Muscle of leg (tissue), 11 donors: ENCODE data around the gene KHDC1L. TPM values are rescaled to one million over a fixed set of nuclear protein-coding genes. Genes with fewer than 3 reads are reported as not detected.
A peak's percentile ranks its signal among the peaks of the same experiment; 100 is the strongest.
"Not testable (repeated sequence)": the region's sequence is repeated elsewhere in the genome, so short reads cannot be mapped to it uniquely, and the experiment has no call there.

Experiments
- DNase-seq: peaks from one replicate; pipeline ENCODE4 v3.0.0; 2013
- H3K27ac ChIP-seq: one replicate; pipeline ENCODE4 v1.5.1; 2013; ENCODE audit warnings: mild to moderate bottlenecking, low read length, control low read depth
- H3K27me3 ChIP-seq: one replicate; pipeline ENCODE4 v1.6.1; 2013; ENCODE audit warnings: low read length; ENCODE audit not compliant: control insufficient read depth, insufficient read depth
- H3K36me3 ChIP-seq: one replicate; pipeline ENCODE4 v1.6.1; 2013; ENCODE audit warnings: low read length; ENCODE audit not compliant: control insufficient read depth, insufficient read depth
- H3K4me1 ChIP-seq: one replicate; pipeline ENCODE4 v1.6.1; 2013; ENCODE audit warnings: low read length; ENCODE audit not compliant: control insufficient read depth, insufficient read depth
- H3K4me3 ChIP-seq: one replicate; pipeline ENCODE4 v1.5.1; 2013; ENCODE audit warnings: low read length, control low read depth
- H3K9me3 ChIP-seq: replicated peaks from 2 replicates; pipeline ENCODE4 v1.6.1; 2013; ENCODE audit warnings: low read depth, low read length; ENCODE audit not compliant: control insufficient read depth
- WGBS: methylation state at CpG from one replicate; pipeline ENCODE4 v1.1.5; 2013; ENCODE audit warnings: missing lambda C conversion rate; ENCODE audit not compliant: insufficient coverage; 5-methylcytosine and 5-hydroxymethylcytosine counted together
- polyA plus RNA-seq, 8 donors: library from polyadenylated mRNA; unstranded; fragments of 120-200 nt; gene quantifications; one replicate each; pipeline versions ENCODE4 v1.2.1 to v1.2.3, GENCODE V29; 2013; ENCODE audit warnings: inconsistent platforms in 1 of 8, low replicate concordance in 1 of 8; ENCODE audit not compliant: insufficient read length in 8 of 8, insufficient read depth in 1 of 8
- total RNA-seq: library from RNA; stranded (reverse); fragments of 120-200 nt; gene quantifications from one replicate; pipeline ENCODE4 v1.2.4, GENCODE V29; 2013

The KHDC1L gene
- total and polyA plus RNA-seq, 9 donors: 0.13 to 0.87 (median 0.37) TPM; not detected in 3

- H3K4me3 ChIP-seq: no peak overlapping the region
- no peaks in the 10 kb centered on the region for H3K36me3 ChIP-seq
- H3K9me3 ChIP-seq: no peaks in the 10 kb centered on the region
- DNase-seq: no peak
- 67% methylated on average over 7 of the region's 9 CpGs for WGBS
- H3K27ac ChIP-seq: no peak overlapping the region
- no peaks in the 10 kb centered on the region for H3K4me1 ChIP-seq
- no peaks in the 10 kb centered on the region for H3K27me3 ChIP-seq
Measured at GRCh38 chr6:73209117-73209516, 16.2 kb downstream of the KHDC1L start.

DNA sequence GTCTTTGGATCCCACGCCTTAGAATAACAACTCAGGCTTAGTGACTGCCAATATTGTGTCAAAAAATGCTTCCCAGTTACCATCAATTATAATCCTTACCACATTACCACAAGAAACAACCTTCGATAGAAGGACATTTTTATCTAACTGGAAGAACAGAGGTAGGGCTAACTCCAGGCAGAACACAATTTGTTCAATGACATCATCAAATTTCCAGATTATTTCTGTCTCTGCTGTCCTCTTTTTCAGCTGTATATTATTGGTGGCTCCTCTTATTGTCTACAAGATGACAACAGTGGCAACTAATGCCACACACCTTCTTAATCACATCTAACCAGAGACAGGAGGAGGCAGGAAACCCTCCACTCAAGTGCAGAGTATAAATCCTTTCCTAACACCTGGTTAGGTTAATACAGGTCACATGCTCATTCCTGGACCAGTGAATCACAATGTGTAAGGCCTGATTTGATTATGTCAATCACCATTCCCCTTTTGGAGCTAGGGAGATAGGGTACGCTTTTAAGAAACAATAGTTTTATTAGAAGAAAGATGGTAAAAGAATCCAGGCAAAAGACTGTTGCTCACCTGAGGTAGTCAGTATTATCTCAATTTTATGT lies 18.0 kb downstream of the KHDC1L start:
- no peak for DNase-seq
- H3K27ac ChIP-seq: no peak overlapping the region
- 70% methylated on average over 1 of the region's 3 CpGs for WGBS
- no peaks in the 10 kb centered on the region for H3K4me1 ChIP-seq
- H3K9me3 ChIP-seq: no peaks in the 10 kb centered on the region
- H3K27me3 ChIP-seq: no peaks in the 10 kb centered on the region
- H3K4me3 ChIP-seq: no peak overlapping the region
- no peaks in the 10 kb centered on the region for H3K36me3 ChIP-seq

DNA sequence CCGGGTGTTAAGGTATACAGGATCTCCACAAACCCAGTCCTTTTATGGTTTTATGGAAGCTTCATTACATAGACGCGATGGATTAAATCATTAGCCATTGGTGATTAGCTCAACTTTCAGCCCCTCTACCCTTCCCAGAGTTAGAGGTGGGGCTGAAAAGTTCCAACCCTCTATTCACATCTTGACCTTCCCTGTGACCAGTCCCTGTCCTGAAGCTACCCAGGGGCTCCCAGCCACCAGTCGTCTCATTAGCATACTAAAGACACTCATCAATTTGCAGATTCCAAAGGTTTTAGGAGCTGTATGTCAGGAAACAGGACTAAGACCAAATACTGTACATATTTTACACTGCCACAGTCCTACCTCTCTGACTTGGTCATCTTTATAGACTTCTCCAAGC lies 21.0 kb downstream of the KHDC1L start:
- no peaks in the 10 kb centered on the region for H3K4me1 ChIP-seq
- no peaks in the 10 kb centered on the region for H3K9me3 ChIP-seq
- H3K27ac ChIP-seq: no peak overlapping the region
- H3K4me3 ChIP-seq: no peak overlapping the region
- WGBS: 68% methylated on average over 3 of the region's 4 CpGs
- DNase-seq: no peak
- H3K36me3 ChIP-seq: no peaks in the 10 kb centered on the region
- no peaks in the 10 kb centered on the region for H3K27me3 ChIP-seq

GRCh38 chr6:73203098-73203497 lies 22.2 kb downstream of the KHDC1L start:
- Histone ChIP-seq H3K4me3 (no peak overlapping the region), H3K4me1 (no peaks in the 10 kb centered on the region), H3K9me3 (no peaks in the 10 kb centered on the region), H3K27me3 (no peaks in the 10 kb centered on the region), H3K36me3 (no peaks in the 10 kb centered on the region), H3K27ac (no peak overlapping the region)
- DNase-seq: no peak
- WGBS: no CpG with 5 or more reads among the region's 1 CpG

- H3K4me1 ChIP-seq: no peaks in the 10 kb centered on the region
- H3K9me3 ChIP-seq: no peaks in the 10 kb centered on the region
- no peaks in the 10 kb centered on the region for H3K36me3 ChIP-seq
- H3K4me3 ChIP-seq: no peak overlapping the region
- no peak overlapping the region for H3K27ac ChIP-seq
- no peak for DNase-seq
- no peaks in the 10 kb centered on the region for H3K27me3 ChIP-seq
- 76% methylated on average over 4 of the region's 4 CpGs for WGBS
Measured at GRCh38 chr6:73200735-73201134, 24.6 kb downstream of the KHDC1L start.

- no CpG with 5 or more reads among the region's 3 CpGs for WGBS
- no peaks in the 10 kb centered on the region for H3K4me1 ChIP-seq
- H3K27me3 ChIP-seq: no peaks in the 10 kb centered on the region
- no peak for DNase-seq
- H3K27ac ChIP-seq: no peak overlapping the region
- no peaks in the 10 kb centered on the region for H3K36me3 ChIP-seq
- H3K4me3 ChIP-seq: no peak overlapping the region
- no peaks in the 10 kb centered on the region for H3K9me3 ChIP-seq
Measured at GRCh38 chr6:73200247-73200646, 25.0 kb downstream of the KHDC1L start.

- Histone ChIP-seq H3K4me1 (no peaks in the 10 kb centered on the region), H3K9me3 (no peaks in the 10 kb centered on the region), H3K36me3 (no peaks in the 10 kb centered on the region), H3K27me3 (no peaks in the 10 kb centered on the region), H3K4me3 (no peak overlapping the region), H3K27ac (no peak overlapping the region)
- DNase-seq: no peak
- WGBS: 91% methylated on average over 7 of the region's 7 CpGs
Measured at GRCh38 chr6:73194744-73195143, 30.6 kb downstream of the KHDC1L start.

DNA sequence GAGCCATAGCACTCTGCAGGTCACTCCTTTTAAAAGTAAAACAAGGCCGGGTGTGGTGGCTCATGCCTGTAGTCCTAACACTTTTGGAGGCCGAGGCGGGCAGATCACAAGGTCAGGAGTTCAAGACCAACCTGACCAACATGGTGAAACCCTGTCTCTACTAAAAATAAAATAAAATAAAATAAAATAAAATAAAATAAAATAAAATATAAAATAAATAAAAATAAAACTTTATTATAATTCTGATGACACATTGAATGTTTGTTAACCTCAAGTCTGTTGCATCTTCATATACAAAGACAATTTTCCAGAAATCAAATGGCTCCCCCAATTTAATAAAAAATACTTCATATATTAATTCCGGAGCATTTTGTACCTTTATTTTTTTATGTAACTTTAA lies 32.0 kb downstream of the KHDC1L start:
- not testable (repeated sequence) for H3K27me3 ChIP-seq, H3K4me3 ChIP-seq, H3K27ac ChIP-seq, H3K4me1 ChIP-seq, H3K36me3 ChIP-seq, DNase-seq, H3K9me3 ChIP-seq
- WGBS: 100% methylated on average over 1 of the region's 4 CpGs

DNA sequence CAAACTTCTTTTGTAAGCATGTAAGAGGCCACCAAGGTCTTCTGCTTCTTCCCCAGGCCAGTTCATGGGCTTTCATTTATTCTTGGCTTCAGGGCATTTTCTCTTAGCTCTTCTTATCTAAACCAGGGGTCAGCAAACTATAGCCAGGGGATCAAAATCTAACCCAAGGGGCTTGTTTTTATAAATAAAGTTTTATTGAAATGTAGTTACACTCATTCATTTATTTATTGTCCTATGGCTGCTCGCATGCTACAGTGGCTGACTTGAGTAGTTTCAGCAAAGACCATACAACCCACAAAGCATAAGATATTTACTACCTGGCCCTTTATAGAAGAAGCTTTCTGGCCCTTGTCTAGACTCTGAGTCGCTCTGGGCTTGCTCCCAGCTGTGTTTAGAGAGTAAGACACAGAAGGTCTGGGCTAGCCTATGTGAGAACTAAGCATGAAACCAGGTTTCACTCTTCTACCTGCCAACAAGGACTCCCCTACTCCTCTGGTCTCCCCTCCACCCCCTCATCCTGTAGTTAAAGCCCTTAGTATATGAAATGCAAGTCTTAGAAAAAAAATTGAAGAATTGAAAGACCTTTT lies 43.2 kb downstream of the KHDC1L start:
- H3K4me3 ChIP-seq: no peak overlapping the region
- H3K27ac ChIP-seq: no peak overlapping the region
- H3K36me3 ChIP-seq: no peaks in the 10 kb centered on the region
- no peaks in the 10 kb centered on the region for H3K27me3 ChIP-seq
- H3K4me1 ChIP-seq: no peaks in the 10 kb centered on the region
- no CpG with 5 or more reads among the region's 2 CpGs for WGBS
- no peak for DNase-seq
- no peaks in the 10 kb centered on the region for H3K9me3 ChIP-seq

DNA sequence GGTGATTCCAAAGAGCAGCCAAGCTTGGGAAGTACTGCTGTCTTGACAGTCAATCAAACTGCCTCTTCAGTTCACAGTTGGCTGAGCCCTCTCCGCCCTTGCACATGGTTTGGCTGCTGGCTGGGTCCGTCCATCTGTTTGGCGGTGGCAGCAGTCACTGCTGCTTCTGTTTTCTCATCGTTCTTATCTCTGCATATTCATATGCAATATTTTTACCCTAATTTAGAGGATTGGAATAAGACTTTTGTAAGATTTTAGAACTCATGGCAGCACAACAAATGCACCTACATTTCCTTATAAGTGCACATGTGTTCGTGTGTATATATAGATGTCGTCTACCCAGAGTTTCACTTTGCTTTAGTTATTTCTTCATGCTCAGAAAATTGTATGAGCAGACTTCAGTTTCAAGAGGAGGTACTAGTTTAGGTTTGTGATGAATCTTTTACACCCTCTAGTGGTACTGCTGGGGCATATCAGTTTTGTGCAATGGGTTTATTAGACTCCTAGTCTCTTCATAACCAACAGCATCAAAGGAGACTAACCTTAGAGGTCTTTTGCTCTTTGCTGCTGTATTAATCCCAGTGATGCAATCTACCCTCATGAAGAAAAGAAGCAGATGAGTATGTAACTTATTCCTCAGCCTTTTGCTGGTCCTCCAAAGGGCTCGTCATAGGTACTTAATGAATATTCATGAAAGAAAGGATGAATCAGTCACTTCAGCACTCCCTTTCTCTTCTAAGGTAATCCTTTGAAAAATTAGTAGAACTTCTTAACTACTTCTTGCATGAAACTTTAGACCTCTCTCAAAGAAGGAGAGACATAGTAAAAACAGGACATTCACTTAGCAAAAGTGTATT lies 44.3 kb downstream of the KHDC1L start:
- DNase-seq: peak; percentile 72
- Histone ChIP-seq H3K27me3 (no peaks in the 10 kb centered on the region), H3K9me3 (no peaks in the 10 kb centered on the region), H3K36me3 (no peaks in the 10 kb centered on the region), H3K4me3 (no peak overlapping the region), H3K27ac (no peak overlapping the region), H3K4me1 (no peaks in the 10 kb centered on the region)
- WGBS: 10% methylated on average over 1 of the region's 7 CpGs
